Measurements from ENCODE around the gene PDE1C. TPM values are rescaled to one million over a fixed set of nuclear protein-coding genes. Genes with fewer than 3 reads are reported as not detected.

PDE1C gene
- total RNA-seq, 1 experiment from 2014 or later: not detected

DNA sequence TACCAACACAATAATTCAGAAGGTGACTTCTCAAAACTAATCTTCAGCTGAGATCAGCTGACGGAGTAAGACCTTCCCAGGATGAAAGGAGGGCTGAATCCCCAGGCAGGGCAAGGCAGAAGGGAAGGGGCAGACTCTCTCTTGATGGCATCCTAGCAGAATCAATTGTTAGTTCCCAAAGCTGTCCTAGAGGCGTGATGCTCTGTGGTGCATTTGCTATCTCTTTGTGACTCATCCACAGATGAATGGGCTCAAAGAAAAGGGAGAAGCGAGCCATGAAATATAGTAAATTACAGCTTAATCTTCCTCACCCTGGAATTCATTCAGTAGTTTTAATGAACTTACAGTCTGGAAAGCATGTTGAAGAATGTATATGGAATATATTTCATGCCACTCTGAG, 37.2 kb downstream of the PDE1C start:
- intact Hi-C loops (cut with micrococcal nuclease; ENCODE audit: unreplicated experiment): no loop called here
- H3K4me1 ChIP-seq (ENCODE audit: insufficient read depth, low read length, poor library complexity, severe bottlenecking): no peaks in the 10 kb centered on the region
- POLR2A ChIA-PET (ENCODE audit: low non-redundant PET): no interaction called here
- no peak overlapping the region for H3K27ac ChIP-seq (ENCODE audit: low read depth, low read length, poor library complexity, severe bottlenecking)
- BruUV-seq (replicated peaks): no TSS peak
- peaks cover 80% of the 10 kb centered on the region for H3K27me3 ChIP-seq (replicated peaks; ENCODE audit: insufficient read depth, low read depth, low read length, poor library complexity)
- DNase-seq (ENCODE audit: low spot score): no peak
- TF ChIP-seq CTCF (conservative IDR thresholded peaks at IDR 0.05; ENCODE audit: low read depth, low read length): no peak
- no peak for TF ChIP-seq EZH2 (IDR thresholded peaks at IDR 0.05; ENCODE audit: borderline replicate concordance, low read depth, low read length, poor library complexity, severe bottlenecking)
- CTCF ChIA-PET: no interaction called here
- H3K36me3 ChIP-seq (ENCODE audit: insufficient read depth, low read length, poor library complexity, severe bottlenecking): no peaks in the 10 kb centered on the region
- H3K9me3 ChIP-seq (ENCODE audit: low read depth, low read length, poor library complexity, severe bottlenecking): no peaks in the 10 kb centered on the region
- H3K4me3 ChIP-seq (ENCODE audit: low read depth, low read length, poor library complexity, severe bottlenecking): no peak overlapping the region

DNA sequence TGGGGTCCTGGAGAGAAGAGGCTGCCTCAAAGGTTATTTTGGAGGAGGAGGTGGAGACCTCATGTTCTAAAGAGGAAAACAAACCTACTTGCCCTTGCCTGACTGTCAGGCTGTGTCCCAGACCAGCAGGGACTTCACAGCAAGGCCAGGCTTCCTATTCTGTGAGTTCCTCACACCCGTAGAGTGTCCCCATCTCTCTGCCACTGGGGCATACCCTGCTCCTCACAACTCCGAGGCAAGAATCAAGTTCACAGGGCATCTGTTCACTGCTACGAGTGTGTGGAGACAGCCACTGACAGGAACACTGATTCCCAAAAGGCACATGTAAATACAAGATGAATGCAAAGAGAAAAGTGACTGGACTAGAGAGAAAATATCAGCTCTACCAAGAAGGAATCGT, 38.0 kb downstream of the PDE1C start:
- no peaks in the 10 kb centered on the region for H3K4me1 ChIP-seq (ENCODE audit: insufficient read depth, low read length, poor library complexity, severe bottlenecking)
- H3K9me3 ChIP-seq (ENCODE audit: low read depth, low read length, poor library complexity, severe bottlenecking): no peaks in the 10 kb centered on the region
- ChIA-PET CTCF (no interaction called here), POLR2A (ENCODE audit: low non-redundant PET) (no interaction called here)
- intact Hi-C loops (cut with micrococcal nuclease; ENCODE audit: unreplicated experiment): no loop called here
- no peak for TF ChIP-seq CTCF (conservative IDR thresholded peaks at IDR 0.05; ENCODE audit: low read depth, low read length)
- no peak for TF ChIP-seq EZH2 (IDR thresholded peaks at IDR 0.05; ENCODE audit: borderline replicate concordance, low read depth, low read length, poor library complexity, severe bottlenecking)
- no peak for DNase-seq (ENCODE audit: low spot score)
- H3K36me3 ChIP-seq (ENCODE audit: insufficient read depth, low read length, poor library complexity, severe bottlenecking): no peaks in the 10 kb centered on the region
- no TSS peak for BruUV-seq (replicated peaks)
- peaks cover 73% of the 10 kb centered on the region for H3K27me3 ChIP-seq (replicated peaks; ENCODE audit: insufficient read depth, low read depth, low read length, poor library complexity)
- H3K27ac ChIP-seq (ENCODE audit: low read depth, low read length, poor library complexity, severe bottlenecking): no peak overlapping the region
- no peak overlapping the region for H3K4me3 ChIP-seq (ENCODE audit: low read depth, low read length, poor library complexity, severe bottlenecking)

DNA sequence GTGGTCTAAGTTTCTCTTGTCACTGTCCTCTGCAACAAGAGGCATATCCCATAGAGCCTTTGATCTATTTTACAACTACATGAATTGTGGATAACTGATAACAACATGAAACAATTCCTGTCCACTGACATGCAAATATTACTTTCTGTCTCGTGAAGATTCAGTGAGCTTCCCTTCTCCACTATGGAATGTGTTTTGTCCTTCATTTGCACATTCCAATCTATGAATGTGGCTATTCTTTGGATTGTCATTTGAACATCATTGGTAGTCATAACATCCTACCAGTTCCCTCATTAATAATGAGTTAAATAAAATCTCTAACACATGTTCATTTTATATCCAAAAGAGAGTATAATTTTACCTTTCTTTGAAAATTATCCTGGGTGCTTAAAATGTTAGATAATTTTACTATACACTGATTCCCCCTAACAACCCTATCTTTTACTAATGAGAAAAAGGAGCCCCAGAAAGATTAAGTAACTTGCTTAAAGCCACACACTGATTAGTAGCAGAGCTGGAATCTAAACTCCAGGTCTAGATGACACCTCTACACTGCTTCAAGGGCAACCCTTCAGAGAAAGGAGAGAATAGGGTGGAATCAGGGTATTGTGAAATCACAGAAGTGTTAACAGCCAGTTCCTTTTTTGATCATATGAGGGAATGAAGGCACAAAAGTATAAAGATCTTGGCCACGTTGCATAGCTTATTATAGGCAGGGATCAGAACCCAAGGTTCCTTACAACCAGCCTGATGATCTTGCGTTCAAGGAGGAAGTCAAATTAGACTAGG, 39.1 kb downstream of the PDE1C start:
- ChIA-PET CTCF (no interaction called here), POLR2A (ENCODE audit: low non-redundant PET) (no interaction called here)
- intact Hi-C loops (cut with micrococcal nuclease; ENCODE audit: unreplicated experiment): no loop called here
- Histone ChIP-seq H3K27ac (ENCODE audit: low read depth, low read length, poor library complexity, severe bottlenecking) (no peak overlapping the region), H3K4me3 (ENCODE audit: low read depth, low read length, poor library complexity, severe bottlenecking) (no peak overlapping the region), H3K9me3 (ENCODE audit: low read depth, low read length, poor library complexity, severe bottlenecking) (no peaks in the 10 kb centered on the region), H3K27me3 (replicated peaks; ENCODE audit: insufficient read depth, low read depth, low read length, poor library complexity) (peaks cover 63% of the 10 kb centered on the region), H3K36me3 (ENCODE audit: insufficient read depth, low read length, poor library complexity, severe bottlenecking) (no peaks in the 10 kb centered on the region), H3K4me1 (ENCODE audit: insufficient read depth, low read length, poor library complexity, severe bottlenecking) (no peaks in the 10 kb centered on the region)
- no peak for DNase-seq (ENCODE audit: low spot score)
- TF ChIP-seq EZH2 (IDR thresholded peaks at IDR 0.05; ENCODE audit: borderline replicate concordance, low read depth, low read length, poor library complexity, severe bottlenecking) (no peak), CTCF (conservative IDR thresholded peaks at IDR 0.05; ENCODE audit: low read depth, low read length) (no peak)
- no TSS peak for BruUV-seq (replicated peaks)

Data from A673 (cell line).